Duodenal mucosa (tissue), 2 donors: ENCODE measurements around the gene STX10.
"Not testable (repeated sequence)": the region's sequence is repeated elsewhere in the genome, so short reads cannot be mapped to it uniquely, and the experiment has no call there.

Experiments
- H3K27ac ChIP-seq: one replicate; pipeline ENCODE4 v1.7.0; 2013; ENCODE audit warnings: low read depth, low read length
- H3K27me3 ChIP-seq, 2 donors: one replicate each; pipeline ENCODE4 v1.7.0; 2013; ENCODE audit warnings: low read length in 2 of 2, control low read depth in 1 of 2; ENCODE audit not compliant: insufficient read depth in 2 of 2, control insufficient read depth in 1 of 2
- H3K36me3 ChIP-seq, 2 donors: one replicate each; pipeline ENCODE4 v1.7.0; 2013; ENCODE audit warnings: low read length in 2 of 2, control low read depth in 1 of 2; ENCODE audit not compliant: insufficient read depth in 2 of 2, control insufficient read depth in 1 of 2
- H3K4me1 ChIP-seq, 2 donors: one replicate each; pipeline ENCODE4 v1.7.0; 2013; ENCODE audit warnings: low read length in 2 of 2, control low read depth in 1 of 2; ENCODE audit not compliant: insufficient read depth in 2 of 2, control insufficient read depth in 1 of 2
- H3K4me3 ChIP-seq, 2 donors: one replicate each; pipeline ENCODE4 v1.7.0; 2013; ENCODE audit warnings: low read length in 2 of 2, low read depth in 1 of 2
- H3K9ac ChIP-seq, 2 donors: one replicate each; pipeline ENCODE4 v1.7.0; 2013; ENCODE audit warnings: low read length in 2 of 2, low read depth in 1 of 2
- H3K9me3 ChIP-seq, 2 donors: one replicate each; pipeline ENCODE4 v1.7.0; 2013; ENCODE audit warnings: low read length in 2 of 2, control low read depth in 1 of 2; ENCODE audit not compliant: control insufficient read depth in 1 of 2

Gene STX10

DNA sequence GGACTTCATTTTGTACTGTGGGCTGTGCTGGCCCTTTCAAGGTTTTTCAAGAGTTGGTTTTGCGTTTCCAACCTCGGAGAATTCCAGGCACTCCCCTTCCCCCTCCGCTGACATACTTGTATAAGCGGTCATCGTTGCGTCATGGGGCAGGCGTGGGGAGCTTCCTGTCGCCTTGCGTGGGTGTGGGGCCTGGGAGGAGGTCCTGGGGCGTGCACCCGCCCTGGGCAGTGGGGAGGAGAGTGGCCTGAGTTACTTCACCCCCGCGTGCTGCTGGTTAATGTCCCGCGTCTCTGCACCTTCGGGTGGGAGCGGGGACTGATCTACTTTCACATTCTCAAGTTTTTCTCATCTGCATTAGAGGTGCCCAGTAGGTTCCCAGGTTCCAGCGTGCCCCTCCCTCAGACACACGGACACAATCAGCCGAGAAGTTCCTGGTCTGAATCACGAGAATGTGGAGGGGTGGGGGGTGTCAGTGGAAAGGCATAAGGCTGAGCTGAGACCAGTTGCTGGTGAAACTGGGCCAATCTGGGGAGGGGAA, 4.1 kb upstream of the STX10 start:
- peak overlapping the region; percentile 99 to 100 for H3K9ac ChIP-seq
- H3K27me3 ChIP-seq, result no peaks in the 10 kb centered on the region
- peaks cover 10 to 17% of the 10 kb centered on the region in 2 donors for H3K4me1 ChIP-seq
- peak overlapping the region; percentile 94 for H3K27ac ChIP-seq
- H3K4me3 ChIP-seq, result peak overlapping the region; percentile 95 to 99
- H3K9me3 ChIP-seq, result no peaks in the 10 kb centered on the region
- H3K36me3 ChIP-seq, result peaks cover 0 to 3% of the 10 kb centered on the region in 2 donors

DNA sequence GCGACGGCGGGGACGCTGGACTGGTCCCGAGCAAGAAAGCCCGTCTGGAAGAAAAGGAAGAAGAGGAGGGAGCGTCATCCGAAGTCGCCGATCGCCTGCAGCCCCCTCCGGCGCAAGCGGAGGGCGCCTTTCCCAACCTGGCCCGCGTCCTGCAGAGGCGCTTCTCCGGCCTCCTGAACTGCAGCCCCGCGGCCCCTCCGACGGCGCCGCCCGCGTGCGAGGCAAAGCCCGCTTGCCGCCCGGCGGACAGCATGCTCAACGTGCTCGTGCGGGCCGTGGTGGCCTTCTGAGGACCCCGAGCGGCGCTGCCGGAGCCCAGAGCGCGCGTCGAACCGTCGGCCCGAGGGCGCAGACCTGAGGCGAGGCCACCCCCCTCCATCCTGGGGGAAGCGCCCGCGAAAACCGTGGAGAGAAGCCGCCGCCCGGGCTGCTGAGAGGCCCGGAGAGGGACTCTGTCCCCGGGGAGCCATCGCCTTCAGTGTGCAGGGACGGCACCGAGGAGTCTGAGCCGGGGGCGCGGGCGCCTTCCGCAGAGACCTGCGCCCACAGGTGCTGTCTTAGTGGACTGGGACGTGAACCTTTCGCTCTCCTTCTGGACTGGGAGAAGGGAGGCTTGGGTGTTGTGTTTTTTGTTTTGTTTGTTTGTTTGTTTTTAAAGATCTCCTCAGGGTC, 3.5 kb upstream of the STX10 start:
- peaks cover 0 to 3% of the 10 kb centered on the region in 2 donors for H3K36me3 ChIP-seq
- H3K4me3 ChIP-seq, result peak overlapping the region; percentile 95 to 99
- H3K9ac ChIP-seq, result peak overlapping the region; percentile 99 to 100
- no peaks in the 10 kb centered on the region for H3K9me3 ChIP-seq
- no peaks in the 10 kb centered on the region for H3K27me3 ChIP-seq
- peak overlapping the region; percentile 94 for H3K27ac ChIP-seq
- peaks cover 14 to 23% of the 10 kb centered on the region in 2 donors for H3K4me1 ChIP-seq

DNA sequence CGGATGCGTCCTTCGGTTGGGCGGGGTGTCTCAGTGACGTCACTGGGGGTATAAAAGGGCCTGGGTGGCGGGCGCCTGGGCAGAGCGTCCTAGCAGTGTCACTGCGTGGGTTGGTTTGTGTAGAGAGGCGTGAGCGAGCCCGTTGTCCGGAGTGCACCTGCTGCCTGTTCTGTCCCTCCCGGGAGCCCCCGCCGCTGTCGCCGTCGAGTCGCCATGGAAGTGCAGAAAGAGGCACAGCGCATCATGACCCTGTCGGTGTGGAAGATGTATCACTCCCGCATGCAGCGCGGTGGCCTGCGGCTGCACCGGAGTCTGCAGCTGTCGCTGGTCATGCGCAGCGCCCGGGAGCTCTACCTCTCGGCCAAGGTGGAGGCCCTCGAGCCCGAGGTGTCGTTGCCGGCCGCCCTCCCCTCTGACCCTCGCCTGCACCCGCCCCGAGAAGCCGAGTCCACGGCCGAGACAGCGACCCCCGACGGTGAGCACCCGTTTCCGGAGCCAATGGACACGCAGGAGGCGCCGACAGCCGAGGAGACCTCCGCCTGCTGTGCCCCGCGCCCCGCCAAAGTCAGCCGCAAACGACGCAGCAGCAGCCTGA, 2.9 kb upstream of the STX10 start:
- H3K36me3 ChIP-seq, result peaks cover 0 to 3% of the 10 kb centered on the region in 2 donors
- no peaks in the 10 kb centered on the region for H3K27me3 ChIP-seq
- peaks cover 15 to 27% of the 10 kb centered on the region in 2 donors for H3K4me1 ChIP-seq
- no peaks in the 10 kb centered on the region for H3K9me3 ChIP-seq
- peak overlapping the region; percentile 95 to 99 for H3K4me3 ChIP-seq
- H3K9ac ChIP-seq, result peak overlapping the region; percentile 99 to 100
- peak overlapping the region; percentile 94 for H3K27ac ChIP-seq

DNA sequence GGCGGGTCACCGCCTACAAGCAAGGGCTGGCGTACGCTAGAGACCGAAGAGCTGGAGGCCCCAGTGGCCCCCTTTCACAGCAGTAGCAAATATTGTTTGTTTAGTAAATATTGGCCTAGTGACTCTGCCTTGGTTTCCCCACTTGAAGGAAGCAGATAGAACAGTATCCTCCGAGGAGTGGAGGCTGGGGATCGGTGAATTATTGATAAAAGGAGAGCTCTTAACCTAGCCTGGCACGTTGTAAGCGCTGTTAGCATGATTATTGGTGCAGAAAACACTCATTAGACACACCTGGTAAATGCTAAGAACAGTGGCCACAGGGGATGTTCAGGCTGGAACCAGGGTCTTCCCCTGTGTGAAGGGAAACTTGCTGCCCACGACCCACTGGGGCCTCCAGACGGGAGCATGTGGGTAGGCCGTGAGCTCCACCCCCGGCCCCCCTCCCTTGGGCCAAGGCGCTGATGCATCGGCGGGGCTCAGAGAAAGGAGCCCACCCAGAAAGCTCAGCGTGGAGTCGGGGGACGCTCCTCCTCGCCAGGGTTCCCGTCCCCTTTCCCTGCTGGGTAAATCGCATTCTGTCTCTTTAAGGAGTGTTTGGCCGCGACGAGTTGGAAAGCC, 2.3 kb upstream of the STX10 start:
- Histone ChIP-seq H3K9me3 (no peaks in the 10 kb centered on the region), H3K27ac (peak overlapping the region; percentile 94), H3K4me1 (peaks cover 15 to 27% of the 10 kb centered on the region in 2 donors), H3K36me3 (peaks cover 0 to 3% of the 10 kb centered on the region in 2 donors), H3K27me3 (no peaks in the 10 kb centered on the region), H3K4me3 (peak overlapping the region; percentile 95 to 99), H3K9ac (peak overlapping the region; percentile 99 to 100)

DNA sequence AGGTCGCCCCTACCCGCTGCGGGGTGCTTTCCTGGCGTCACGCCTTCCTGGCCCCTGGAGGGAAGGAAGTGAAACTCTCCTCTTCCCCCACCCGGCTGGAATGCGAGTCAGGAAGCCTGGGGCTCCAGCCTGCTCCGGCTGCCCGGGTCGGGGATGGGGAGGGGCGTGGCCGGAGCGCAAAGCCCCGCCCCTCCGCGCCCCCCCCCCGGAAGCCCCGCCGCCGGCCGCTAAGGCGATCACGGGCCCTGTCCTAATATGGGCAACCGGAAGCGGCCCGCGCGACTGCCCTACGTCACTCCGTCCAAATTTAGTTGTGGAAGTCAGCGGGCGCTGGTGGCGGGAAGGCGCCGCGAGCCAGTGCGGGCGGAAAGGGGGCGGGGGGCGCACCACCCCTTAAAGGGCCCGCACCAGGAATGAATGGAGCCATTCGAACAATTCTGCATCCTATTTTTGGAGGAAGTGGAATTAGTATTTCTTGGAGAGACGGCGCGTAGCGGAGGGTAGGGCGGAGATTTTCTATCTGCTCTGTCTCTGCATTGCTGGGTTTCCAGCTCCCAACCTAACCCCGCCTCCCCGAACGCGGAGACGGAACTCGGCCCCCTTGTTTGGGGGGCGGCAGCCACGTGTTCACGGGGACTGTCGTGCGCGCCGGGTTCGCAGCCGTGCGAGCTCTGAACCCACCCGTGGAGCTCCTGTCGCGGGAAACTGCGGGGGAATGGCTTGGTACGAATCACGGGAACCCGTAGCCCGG, 1.6 kb upstream of the STX10 start:
- peaks cover 0 to 3% of the 10 kb centered on the region in 2 donors for H3K36me3 ChIP-seq
- H3K4me1 ChIP-seq, result peaks cover 19 to 27% of the 10 kb centered on the region in 2 donors

DNA sequence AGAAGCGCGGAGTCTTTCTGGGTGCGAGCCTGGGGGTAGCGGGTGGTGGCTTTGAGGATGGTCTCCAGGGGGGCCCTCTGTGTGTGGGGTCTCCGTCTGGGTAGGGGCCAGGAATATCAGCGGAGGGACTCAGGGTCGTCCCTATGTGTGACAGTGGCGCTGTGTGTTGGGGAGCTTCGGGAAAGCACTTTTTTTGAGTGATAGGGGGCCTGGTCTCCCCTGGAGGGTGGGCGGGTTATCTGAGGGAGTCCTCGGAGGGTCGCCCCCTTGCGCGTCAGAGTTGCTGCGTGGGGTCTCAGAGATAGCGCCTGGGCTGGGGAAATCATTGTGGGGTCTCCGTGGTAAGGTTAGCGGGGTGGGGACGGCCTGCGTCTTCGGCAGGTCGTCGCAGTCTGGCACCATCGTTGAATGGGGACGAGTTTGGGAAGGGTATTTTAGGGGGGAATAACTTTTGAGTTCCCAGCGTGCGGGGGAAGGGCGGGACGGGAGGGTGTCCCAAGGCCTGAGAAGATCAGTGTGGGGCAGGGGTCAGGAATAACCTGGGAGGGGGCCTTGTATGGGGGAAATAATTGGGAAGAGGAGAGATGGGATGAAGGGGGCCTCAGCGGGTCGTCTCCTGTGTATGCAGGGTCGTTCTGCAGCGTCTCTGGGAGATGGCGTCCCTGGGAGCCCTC, 893 bp upstream of the STX10 start:
- H3K27me3 ChIP-seq, result no peaks in the 10 kb centered on the region
- peak overlapping the region; percentile 99 to 100 for H3K9ac ChIP-seq
- peak overlapping the region; percentile 89 to 97 for H3K4me3 ChIP-seq
- H3K4me1 ChIP-seq, result peaks cover 15 to 22% of the 10 kb centered on the region in 2 donors
- H3K9me3 ChIP-seq, result no peaks in the 10 kb centered on the region
- peak overlapping the region; percentile 91 for H3K27ac ChIP-seq
- H3K36me3 ChIP-seq, result peaks cover 0 to 3% of the 10 kb centered on the region in 2 donors

More for the DNA sequence above, 1.6 kb upstream of the STX10 start:
- peak overlapping the region; percentile 99 to 100 for H3K9ac ChIP-seq
- H3K27ac ChIP-seq, result peak overlapping the region; percentile 94
- H3K27me3 ChIP-seq, result no peaks in the 10 kb centered on the region
- peak overlapping the region; percentile 95 to 99 for H3K4me3 ChIP-seq
- H3K9me3 ChIP-seq, result no peaks in the 10 kb centered on the region

DNA sequence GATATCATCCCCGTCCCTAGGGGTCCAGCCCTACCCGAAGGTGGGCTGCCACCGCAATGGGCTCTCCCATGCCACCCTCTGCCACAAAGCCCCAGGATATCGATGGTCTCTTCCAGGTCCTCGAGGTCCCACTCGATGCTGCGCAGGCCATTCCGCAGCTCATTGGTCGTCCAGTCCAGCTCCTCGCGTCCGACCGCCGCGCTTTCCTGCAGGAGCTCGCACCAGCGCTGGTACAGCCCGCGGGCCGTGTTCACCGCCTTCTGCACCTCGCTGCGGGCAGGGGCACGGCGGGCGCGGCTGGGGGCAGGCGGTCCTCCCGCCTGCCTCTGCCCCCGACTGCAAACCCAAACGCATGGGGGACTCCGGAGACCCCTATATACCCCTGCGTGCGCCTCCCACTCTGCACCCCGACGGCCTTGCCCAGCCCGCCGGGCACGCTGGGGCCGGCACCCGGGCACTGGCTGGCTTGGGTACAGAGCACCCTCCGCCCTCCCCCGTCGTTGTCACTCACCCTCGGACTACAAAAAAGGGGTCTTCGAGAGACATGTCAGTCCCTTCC, 468 bp downstream of the STX10 start:
- no peaks in the 10 kb centered on the region for H3K27me3 ChIP-seq
- H3K27ac ChIP-seq, result peak overlapping the region; percentile 20
- peak overlapping the region; percentile 94 to 99 for H3K9ac ChIP-seq
- peaks cover 10 to 13% of the 10 kb centered on the region in 2 donors for H3K4me1 ChIP-seq
- no peaks in the 10 kb centered on the region for H3K9me3 ChIP-seq
- H3K36me3 ChIP-seq, result peaks cover 0 to 9% of the 10 kb centered on the region in 2 donors
- H3K4me3 ChIP-seq, result peak overlapping the region; percentile 89 to 97

DNA sequence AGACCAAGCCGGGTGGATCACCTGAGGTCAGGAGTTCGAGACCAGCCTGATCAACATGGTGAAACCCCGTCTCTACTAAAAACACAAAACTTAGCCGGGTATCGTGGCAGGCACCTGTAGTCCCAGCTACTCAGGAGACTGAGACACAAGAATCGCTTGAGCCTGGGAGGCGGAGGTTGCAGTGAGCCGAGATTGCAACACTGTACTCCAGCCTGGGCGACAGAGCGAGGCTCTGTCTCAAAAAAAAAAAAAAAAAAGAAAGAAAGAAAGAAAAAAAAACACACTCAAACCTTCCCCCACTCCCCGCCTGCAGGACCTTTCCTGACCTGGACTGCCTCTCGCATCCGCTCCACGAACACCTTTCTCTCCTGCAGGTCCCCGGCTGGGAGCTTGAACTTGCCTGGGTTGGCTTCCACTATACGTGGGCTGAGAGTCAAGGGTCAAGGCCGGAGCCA, 975 bp downstream of the STX10 start:
- peak overlapping the region; percentile 94 to 99 for H3K9ac ChIP-seq
- H3K27ac ChIP-seq, result peak overlapping the region; percentile 20
- H3K4me1 ChIP-seq, result peaks cover 10 to 13% of the 10 kb centered on the region in 2 donors
- H3K27me3 ChIP-seq, H3K9me3 ChIP-seq: not testable (repeated sequence)
- H3K4me3 ChIP-seq, result peak overlapping the region; percentile 89 to 97
- H3K36me3 ChIP-seq, result peaks cover 0 to 14% of the 10 kb centered on the region in 2 donors
